GM19023 (cell line): ENCODE results near the gene GCAT.

Experiments used
- ATAC-seq: cut with Tn5 transposase; IDR thresholded peaks from one replicate; pipeline ENCODE4 v1.9.1; 2021; ENCODE audit warnings: mild to moderate bottlenecking, moderate library complexity; ENCODE audit not compliant: unreplicated experiment

GCAT gene

DNA sequence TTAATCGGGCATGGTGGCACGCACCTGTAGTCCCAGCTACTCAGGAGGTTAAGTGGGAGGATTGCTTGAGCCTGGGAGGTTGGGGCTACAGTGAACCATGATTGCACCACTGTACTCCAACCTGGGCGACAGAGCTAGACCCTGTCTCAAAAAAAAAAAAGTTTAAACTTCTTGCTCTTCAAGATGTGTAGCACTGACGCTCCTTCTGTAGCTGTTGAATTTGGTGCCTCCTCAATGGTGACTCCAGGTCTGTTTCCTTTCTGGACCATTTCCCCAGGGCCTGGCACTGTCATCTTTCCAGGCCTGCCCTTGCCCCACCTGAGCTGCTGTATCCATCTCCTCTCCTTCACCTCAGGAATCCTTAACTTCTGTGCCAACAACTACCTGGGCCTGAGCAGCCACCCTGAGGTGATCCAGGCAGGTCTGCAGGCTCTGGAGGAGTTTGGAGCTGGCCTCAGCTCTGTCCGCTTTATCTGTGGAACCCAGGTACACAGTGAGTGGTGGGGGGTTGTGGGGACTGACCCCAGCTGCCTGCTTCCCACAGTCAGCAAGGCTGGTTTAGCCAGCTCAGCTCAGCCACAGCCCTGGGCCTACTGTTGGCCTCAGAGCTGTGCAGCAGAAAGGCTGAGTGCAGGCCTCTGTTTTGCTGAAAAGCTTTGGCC, 2.1 kb downstream of the GCAT start:
- ATAC-seq: no peak

DNA sequence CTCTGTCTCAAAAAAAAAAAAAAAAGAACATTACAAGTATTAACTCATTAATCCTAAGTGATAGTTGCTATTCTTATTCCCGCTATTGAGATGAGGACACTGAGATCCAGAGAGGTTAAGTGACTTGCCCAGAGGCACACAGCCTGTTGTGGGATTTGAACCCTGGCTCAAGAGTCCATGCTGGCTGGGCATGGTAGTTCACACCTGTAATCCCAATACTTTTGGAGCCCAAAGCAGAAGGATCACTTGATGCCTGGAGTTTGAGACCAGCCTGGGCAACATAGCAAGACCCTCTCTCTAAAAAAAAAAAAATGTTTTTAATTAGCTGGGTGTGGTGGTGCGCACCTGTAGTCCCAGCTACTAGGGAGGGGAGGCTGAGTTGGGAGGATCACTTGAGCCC, 4.1 kb downstream of the GCAT start:
- no peak for ATAC-seq

DNA sequence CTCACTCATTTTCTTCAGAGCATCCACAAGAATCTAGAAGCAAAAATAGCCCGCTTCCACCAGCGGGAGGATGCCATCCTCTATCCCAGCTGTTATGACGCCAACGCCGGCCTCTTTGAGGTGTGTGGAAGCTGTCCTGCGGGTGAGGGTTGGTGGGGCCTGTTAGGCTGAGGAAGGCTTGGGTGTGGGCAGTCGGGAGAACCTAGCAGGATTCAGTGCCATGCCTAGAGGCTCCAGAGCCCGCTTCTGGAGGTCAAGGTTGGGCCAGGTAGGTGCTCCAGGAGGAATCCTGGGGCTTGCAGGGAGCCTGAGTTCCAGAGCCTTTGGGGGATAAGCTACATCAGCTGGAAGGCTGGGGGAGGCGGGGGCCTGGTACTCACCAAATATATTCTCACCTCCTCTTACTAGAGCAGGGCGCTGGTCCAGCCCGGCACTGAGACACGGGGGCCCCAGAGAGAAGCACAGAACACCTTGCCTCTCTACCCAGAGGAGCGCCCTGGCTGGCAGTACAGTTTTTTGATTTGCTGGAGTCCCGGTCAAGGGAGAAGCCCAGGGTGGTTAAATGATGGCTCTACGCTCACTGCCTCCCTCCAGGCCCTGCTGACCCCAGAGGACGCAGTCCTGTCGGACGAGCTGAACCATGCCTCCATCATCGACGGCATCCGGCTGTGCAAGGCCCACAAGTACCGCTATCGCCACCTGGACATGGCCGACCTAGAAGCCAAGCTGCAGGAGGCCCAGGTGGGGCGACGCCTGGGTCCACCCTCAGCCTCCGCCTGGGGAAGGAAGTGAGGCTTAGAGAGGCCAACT, 5.3 kb downstream of the GCAT start:
- no peak for ATAC-seq

GRCh38 chr22:37815593-37815992, 7.9 kb downstream of the GCAT start:
- no peak for ATAC-seq

GRCh38 chr22:37816543-37817180, 8.9 kb downstream of the GCAT start:
- no peak for ATAC-seq

DNA sequence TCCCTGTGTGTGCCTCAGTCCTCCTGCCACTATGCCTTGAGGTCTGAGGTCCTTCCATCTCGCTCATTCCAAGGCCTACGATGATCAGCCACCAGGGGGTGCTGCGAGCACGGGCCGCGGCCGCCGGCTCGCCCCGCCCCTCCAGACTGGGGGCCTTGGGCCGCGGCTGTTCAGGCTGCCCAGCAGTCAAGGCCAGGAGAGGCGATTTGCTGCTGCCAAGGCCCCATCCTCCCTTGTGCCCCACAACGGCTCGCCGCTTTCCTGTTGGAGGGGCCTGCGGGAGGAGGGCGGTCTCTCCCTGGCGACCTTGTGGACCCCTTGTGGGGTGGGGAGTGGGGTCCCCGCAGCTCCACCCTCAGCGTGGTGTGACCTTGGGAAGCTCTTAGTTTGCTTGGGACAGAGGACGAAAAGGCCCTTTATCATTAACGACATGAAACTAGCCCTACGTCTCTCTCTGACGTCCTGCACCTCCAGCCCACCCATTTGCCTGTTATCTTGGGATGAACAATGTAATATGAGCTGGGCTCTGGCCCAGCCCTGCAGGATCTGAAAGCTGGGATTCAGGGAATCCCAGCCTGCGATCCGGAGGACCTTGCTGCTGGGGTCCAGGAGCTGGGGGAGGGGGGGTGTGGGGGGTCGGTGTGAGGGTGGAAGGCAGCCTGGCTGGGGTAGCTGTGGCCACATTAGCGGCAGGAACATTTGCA, 10.1 kb downstream of the GCAT start:
- no peak for ATAC-seq

DNA sequence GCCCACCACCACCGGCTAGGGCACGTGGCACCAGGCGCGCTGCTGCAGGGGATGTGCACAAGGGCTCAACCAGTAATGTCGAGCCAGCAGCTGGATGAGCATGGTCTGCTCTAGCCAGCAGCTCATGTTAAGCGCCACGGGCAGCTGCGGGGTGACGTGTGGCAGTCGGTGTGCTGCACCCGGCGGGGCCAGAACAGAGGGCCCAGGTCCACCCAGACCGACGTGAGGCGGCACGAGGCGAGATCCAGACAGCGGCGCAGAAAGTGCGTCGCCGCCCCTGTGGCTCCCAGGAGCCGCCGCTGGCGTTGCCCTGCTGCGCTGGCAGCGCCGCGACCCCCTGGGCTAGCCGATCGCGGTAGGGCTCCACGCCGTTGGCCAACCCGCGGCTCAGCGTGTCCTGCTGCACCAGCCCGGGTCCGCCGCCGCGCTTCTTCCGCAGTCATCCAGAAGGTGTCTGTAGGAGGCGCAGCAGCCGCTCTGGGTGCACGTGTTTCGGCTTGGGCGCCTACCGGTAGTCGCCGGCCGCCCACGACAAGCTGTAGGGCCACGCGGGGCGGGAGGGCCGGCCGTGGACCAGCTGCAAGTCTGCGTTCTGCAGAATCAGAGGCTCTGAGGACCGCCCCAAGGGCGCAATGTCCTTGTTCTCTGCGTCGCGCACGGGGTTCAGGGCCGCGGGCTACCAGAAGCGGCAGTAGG, 10.8 kb downstream of the GCAT start:
- ATAC-seq: no peak

DNA sequence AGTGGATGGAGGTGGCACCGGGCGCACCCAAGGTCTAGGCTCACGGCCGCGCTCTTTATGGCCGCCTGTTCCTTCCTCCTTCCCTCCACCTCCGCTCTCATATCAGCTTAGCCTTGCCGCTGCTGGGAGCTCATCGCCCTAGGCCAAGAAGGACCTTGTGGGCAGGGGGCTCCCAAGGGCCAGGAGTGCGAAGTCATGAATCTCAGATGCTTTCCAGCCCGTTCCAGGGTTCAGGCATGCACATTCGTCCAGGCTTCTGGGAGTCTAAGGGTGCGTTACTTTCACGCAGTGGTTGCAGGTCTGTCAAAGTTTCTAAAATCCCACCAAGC, 11.3 kb downstream of the GCAT start:
- ATAC-seq: no peak

GRCh38 chr22:37820350-37820749, 12.6 kb downstream of the GCAT start:
- no peak for ATAC-seq

DNA sequence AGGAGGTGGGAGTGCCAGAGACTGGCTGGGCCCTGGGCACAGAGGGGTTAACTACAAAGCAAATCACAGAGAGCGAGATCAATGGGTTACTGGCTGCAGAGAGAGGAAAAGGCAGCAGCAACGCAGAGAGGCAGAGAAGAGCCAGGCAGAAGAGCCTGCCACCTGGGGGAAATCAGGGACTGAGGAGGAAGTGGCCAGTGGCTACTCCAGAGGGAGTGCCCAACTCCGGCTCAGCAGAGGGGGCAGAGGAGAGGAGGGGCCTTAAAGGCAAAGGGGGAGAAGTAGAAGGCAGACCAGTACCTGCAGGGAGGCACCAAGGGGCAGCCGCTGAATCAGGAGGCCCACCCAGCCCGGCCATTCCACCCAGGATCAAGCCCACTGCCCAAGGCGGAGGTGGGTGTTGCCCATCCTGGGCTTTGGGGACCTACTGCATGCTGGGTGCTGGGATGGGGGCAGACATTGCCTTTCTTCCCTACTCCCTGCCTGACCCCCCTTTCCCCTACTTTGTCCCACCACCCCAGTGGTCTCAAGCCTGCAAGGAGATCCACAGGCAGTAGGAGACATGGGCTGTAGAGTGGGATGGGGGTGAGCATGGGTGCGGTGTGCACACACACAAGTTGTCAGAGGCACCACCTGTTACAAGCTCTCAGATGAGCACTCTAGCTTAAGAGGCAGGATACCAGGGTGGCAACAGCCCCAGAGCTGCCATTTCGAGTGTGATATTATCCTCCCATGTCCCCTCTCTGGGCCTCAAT, 14.5 kb downstream of the GCAT start:
- ATAC-seq: no peak

- no peak for ATAC-seq
Measured at GRCh38 chr22:37823134-37823985, 15.6 kb downstream of the GCAT start, which contains the start of gene GALR3. Gene GALR3 (plus strand): TSS chr22:37823382. CDS start chr22:37823407, 25 bp downstream.

GRCh38 chr22:37824674-37825641, 17.2 kb downstream of the GCAT start:
- no peak for ATAC-seq

GRCh38 chr22:37827056-37827455, 19.3 kb downstream of the GCAT start:
- no peak for ATAC-seq

- ATAC-seq: no peak
Measured at GRCh38 chr22:37830093-37830842, 22.5 kb downstream of the GCAT start.

DNA sequence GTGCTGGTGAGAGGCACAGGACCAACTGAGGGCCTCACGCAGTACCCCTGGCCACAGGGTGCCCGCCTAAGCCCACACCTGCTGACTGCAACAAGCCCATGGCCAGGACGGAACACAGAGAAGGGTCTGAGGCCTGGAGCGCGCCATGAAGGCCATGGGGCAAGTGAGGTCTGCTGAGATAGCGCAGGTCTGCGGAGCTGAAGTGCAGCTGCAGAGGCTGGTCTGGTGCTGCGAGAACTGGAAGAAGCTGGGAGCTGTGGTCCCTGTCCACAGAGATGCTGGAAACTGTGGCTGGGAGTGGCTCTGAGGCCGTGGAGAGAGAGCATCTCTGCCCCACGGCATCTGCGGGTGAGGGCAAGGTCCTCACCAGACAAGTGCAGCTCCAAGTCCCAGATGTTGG, 23.7 kb downstream of the GCAT start:
- no peak for ATAC-seq

DNA sequence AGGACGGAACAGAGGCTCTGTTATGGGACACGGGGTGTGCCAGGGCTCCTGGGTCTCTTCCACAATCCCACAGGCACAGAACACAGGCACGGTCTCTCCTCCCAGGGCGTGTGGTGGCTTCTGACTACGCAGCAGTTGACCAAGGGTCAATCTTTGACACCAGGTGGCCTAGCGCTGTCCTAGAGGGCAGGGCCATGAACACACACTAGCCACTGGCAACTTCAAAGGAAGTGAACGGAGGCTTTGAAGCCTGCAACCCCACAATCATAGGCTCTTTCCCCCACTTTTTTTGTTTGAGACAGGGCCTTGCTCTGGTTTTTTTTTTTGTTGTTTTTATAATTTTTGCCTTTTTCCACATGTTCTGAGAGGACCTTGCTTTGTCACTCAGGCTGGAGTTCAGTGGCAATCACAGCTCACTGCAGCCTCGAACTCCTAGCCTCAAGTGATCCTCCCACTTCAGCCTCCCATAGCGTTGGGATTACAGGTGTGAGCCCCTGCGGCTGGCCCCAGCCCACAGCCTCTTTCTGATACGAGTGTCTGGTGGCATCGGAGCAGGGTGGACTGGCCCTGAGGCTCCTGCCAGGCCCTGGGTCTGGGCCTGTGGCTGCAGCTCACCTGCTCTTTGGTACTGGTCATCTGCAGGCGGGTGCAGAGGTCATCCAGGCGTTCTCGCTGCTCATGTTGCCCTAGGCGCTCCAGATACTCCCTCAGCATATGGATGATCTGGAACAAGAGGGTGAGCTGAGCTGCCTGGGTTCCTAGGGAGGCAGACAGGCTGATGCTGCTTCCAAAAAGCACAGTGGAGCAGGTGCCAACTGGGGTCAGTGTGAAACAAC, 24.5 kb downstream of the GCAT start:
- no peak for ATAC-seq
